Upper lobe of left lung (tissue), 6 donors: ENCODE results near the gene STIM2. TPM values are rescaled to one million over a fixed set of nuclear protein-coding genes. Genes with fewer than 3 reads are reported as not detected.
A peak's percentile ranks its signal among the peaks of the same experiment; 100 is the strongest.
"Not testable (repeated sequence)": the region's sequence is repeated elsewhere in the genome, so short reads cannot be mapped to it uniquely, and the experiment has no call there.

Experiments
- ATAC-seq, 2 donors: fragments of 200-7000 bp; cut with Tn5 transposase; one replicate each; pipeline ENCODE4 v1.9.1; 2022; ENCODE audit warnings: mild to moderate bottlenecking in 2 of 2, moderate library complexity in 2 of 2; ENCODE audit not compliant: low FRiP score in 2 of 2
- DNase-seq, 2 donors: peaks; one replicate each; pipeline ENCODE4 v3.0.0-alpha.2; 2019 to 2020
- H3K27ac ChIP-seq, 4 donors: fragments of 200-600 bp; sonication (generic); one replicate each; pipeline ENCODE4 v1.5.1; 2016 to 2019
- H3K27me3 ChIP-seq, 4 donors: fragments of 200-600 bp; sonication (generic); one replicate each; pipeline ENCODE4 v1.5.1; 2017 to 2019
- H3K36me3 ChIP-seq, 4 donors: fragments of 200-600 bp; sonication (generic); one replicate each; pipeline ENCODE4 v1.5.1; 2016 to 2019
- H3K4me1 ChIP-seq, 4 donors: fragments of 200-600 bp; sonication (generic); one replicate each; pipeline ENCODE4 v1.5.1; 2018 to 2019
- H3K4me3 ChIP-seq, 4 donors: fragments of 200-600 bp; sonication (generic); one replicate each; pipeline ENCODE4 v1.5.1; 2017 to 2019; ENCODE audit warnings: mild to moderate bottlenecking in 2 of 4, moderate library complexity in 1 of 4
- H3K9me3 ChIP-seq, 4 donors: fragments of 200-600 bp; sonication (generic); one replicate each; pipeline ENCODE4 v1.5.1; 2018 to 2019
- CTCF ChIP-seq, 6 experiments: fragments of 450-650 bp in 4 of 6; fragments of 200-600 bp in 2 of 6; sonication (generic) in 2 of 6; IDR thresholded peaks; one replicate each; pipeline ENCODE4 v1.5.1; 2016 to 2019; ENCODE audit warnings: antibody characterized with exemption in 6 of 6
- EP300 ChIP-seq, 4 donors: sonication (generic); formaldehyde crosslinking; IDR thresholded peaks; one replicate each; pipeline ENCODE4 v1.5.1; 2017; ENCODE audit warnings: antibody characterized with exemption in 4 of 4, control low read depth in 2 of 4
- POLR2A ChIP-seq, 4 donors: fragments of 450-650 bp; IDR thresholded peaks; one replicate each; pipeline ENCODE4 v1.5.1; 2016 to 2017; ENCODE audit warnings: antibody characterized with exemption in 4 of 4, mild to moderate bottlenecking in 2 of 4
- POLR2AphosphoS5 ChIP-seq, 2 donors: sonication (generic); formaldehyde crosslinking; IDR thresholded peaks; one replicate each; pipeline ENCODE4 v1.5.1; 2017; ENCODE audit warnings: antibody characterized with exemption in 2 of 2
- WGBS, 2 donors: methylation state at CpG; one replicate each; pipeline ENCODE4 v1.1.5; 2017 to 2018; 5-methylcytosine and 5-hydroxymethylcytosine counted together
- total RNA-seq, 6 donors: library from RNA; depleted of rRNA in 4 of 6; stranded (reverse); fragments of >200 nt in 4 of 6; gene quantifications; one replicate each; pipeline versions ENCODE4 v1.1.0 to v1.2.1, GENCODE V29; 2016 to 2021
- donor health status: DM: no; HTN: no; CAD: no; lungs with moderate emphysema.
- donor health status: DM: no; HTN: yes; CAD: no; lungs with severe emphysema.

Gene STIM2
- total RNA-seq, 6 donors from 2014 or later, result 21.6 to 54.3 (median 37.8) TPM

- DNase-seq (no peak), ATAC-seq (no peak)
- peaks cover 0 to 28% (median 10%) of the 10 kb centered on the region in 4 donors for H3K4me1 ChIP-seq
- H3K9me3 ChIP-seq, result no peaks in the 10 kb centered on the region
- WGBS, 2 donors, result 59 to 64% methylated on average over 10 to 11 of the region's 11 CpGs
- H3K36me3 ChIP-seq, result no peaks in the 10 kb centered on the region
- H3K4me3 ChIP-seq, result no peak overlapping the region
- no peaks in the 10 kb centered on the region for H3K27me3 ChIP-seq
- H3K27ac ChIP-seq, result peak overlapping the region in 3 of 4 donors; percentile 16 to 67 (median 40)
- TF ChIP-seq CTCF (IDR thresholded peaks at IDR 0.05), result no peak
- no peak for TF ChIP-seq POLR2AphosphoS5 (IDR thresholded peaks at IDR 0.05)
- no peak for TF ChIP-seq POLR2A (IDR thresholded peaks at IDR 0.05)
- TF ChIP-seq EP300 (IDR thresholded peaks at IDR 0.05), result no peak
Observed at GRCh38 chr4:26821677-26822503, 38.8 kb upstream of the STIM2 start.

GRCh38 chr4:26822546-26822945, 38.1 kb upstream of the STIM2 start:
- no peak overlapping the region for H3K4me3 ChIP-seq
- no peaks in the 10 kb centered on the region for H3K36me3 ChIP-seq
- no peak for TF ChIP-seq POLR2A (IDR thresholded peaks at IDR 0.05)
- TF ChIP-seq CTCF (IDR thresholded peaks at IDR 0.05), result no peak
- TF ChIP-seq POLR2AphosphoS5 (IDR thresholded peaks at IDR 0.05), result no peak
- no peak for TF ChIP-seq EP300 (IDR thresholded peaks at IDR 0.05)
- WGBS, 2 donors, result 34 to 36% methylated on average over 6 of the region's 6 CpGs
- H3K9me3 ChIP-seq, result no peaks in the 10 kb centered on the region
- no peak for DNase-seq
- H3K27ac ChIP-seq, result peak overlapping the region in 3 of 4 donors; percentile 15 to 67 (median 16)
- peaks cover 0 to 33% (median 12%) of the 10 kb centered on the region in 4 donors for H3K4me1 ChIP-seq
- H3K27me3 ChIP-seq, result no peaks in the 10 kb centered on the region
- peak in 1 of 2 donors; percentile 21 for ATAC-seq

GRCh38 chr4:26822974-26823373, 37.7 kb upstream of the STIM2 start:
- H3K27me3 ChIP-seq, H3K36me3 ChIP-seq, H3K27ac ChIP-seq, H3K9me3 ChIP-seq, ATAC-seq, DNase-seq, H3K4me3 ChIP-seq: not testable (repeated sequence)
- 83 to 100% methylated on average over 5 to 6 of the region's 6 CpGs for WGBS, 2 donors
- H3K4me1 ChIP-seq, result peaks cover 0 to 33% (median 12%) of the 10 kb centered on the region in 4 donors

GRCh38 chr4:26823583-26823982, 37.1 kb upstream of the STIM2 start:
- ATAC-seq (no peak), DNase-seq (no peak)
- 84 to 93% methylated on average over 3 of the region's 3 CpGs for WGBS, 2 donors
- Histone ChIP-seq H3K4me1 (peaks cover 0 to 33% (median 12%) of the 10 kb centered on the region in 4 donors), H3K4me3 (no peak overlapping the region), H3K27me3 (no peaks in the 10 kb centered on the region), H3K9me3 (no peaks in the 10 kb centered on the region), H3K36me3 (no peaks in the 10 kb centered on the region), H3K27ac (no peak overlapping the region)
- TF ChIP-seq POLR2AphosphoS5 (IDR thresholded peaks at IDR 0.05) (no peak), CTCF (IDR thresholded peaks at IDR 0.05) (no peak), POLR2A (IDR thresholded peaks at IDR 0.05) (no peak), EP300 (IDR thresholded peaks at IDR 0.05) (no peak)

- Histone ChIP-seq H3K4me3 (no peak overlapping the region), H3K27me3 (no peaks in the 10 kb centered on the region), H3K4me1 (peaks cover 0 to 33% (median 12%) of the 10 kb centered on the region in 4 donors), H3K36me3 (no peaks in the 10 kb centered on the region), H3K27ac (no peak overlapping the region), H3K9me3 (no peaks in the 10 kb centered on the region)
- TF ChIP-seq CTCF (IDR thresholded peaks at IDR 0.05) (no peak), POLR2AphosphoS5 (IDR thresholded peaks at IDR 0.05) (no peak), EP300 (IDR thresholded peaks at IDR 0.05) (no peak), POLR2A (IDR thresholded peaks at IDR 0.05) (no peak)
- no peak for ATAC-seq
- DNase-seq, result no peak
- WGBS, 2 donors, result 87 to 92% methylated on average over 2 of the region's 2 CpGs
Observed at GRCh38 chr4:26824667-26825066, 36.0 kb upstream of the STIM2 start.
